MM.1S (cell line): ENCODE results near the gene SS18L1.

Experiments used
- DNase-seq: peaks from one replicate; pipeline ENCODE4 v3.0.0-alpha.2; 2015
- H2AFZ ChIP-seq: fragments of 300-600 bp; sonication (generic); 2 replicates; pipeline ENCODE4 v1.6.0; 2016; ENCODE audit warnings: antibody characterized with exemption, low read length
- H3F3A ChIP-seq: fragments of 300-600 bp; sonication (generic); 2 replicates; pipeline ENCODE4 v1.6.1; 2016; ENCODE audit warnings: mild to moderate bottlenecking, antibody characterized with exemption, low read length, moderate library complexity, mixed read lengths; ENCODE audit not compliant: insufficient read depth
- H3K27ac ChIP-seq: fragments of 300-600 bp; sonication (generic); 2 replicates; pipeline ENCODE4 v1.5.1; 2016; ENCODE audit warnings: mild to moderate bottlenecking, low read length
- H3K27me3 ChIP-seq: fragments of 300-600 bp; sonication (generic); replicated peaks from 2 replicates; pipeline ENCODE4 v1.6.0; 2016; ENCODE audit warnings: low read length; ENCODE audit not compliant: insufficient read depth
- H3K36me3 ChIP-seq: fragments of 300-600 bp; sonication (generic); replicated peaks from 2 replicates; pipeline ENCODE4 v1.6.1; 2016; ENCODE audit warnings: mild to moderate bottlenecking, low read length, mixed read lengths; ENCODE audit not compliant: insufficient read depth
- H3K4me1 ChIP-seq: fragments of 300-600 bp; sonication (generic); 2 replicates; pipeline ENCODE4 v1.6.1; 2016; ENCODE audit warnings: low read length, mixed read lengths
- H3K4me2 ChIP-seq: fragments of 300-600 bp; sonication (generic); 2 replicates; pipeline ENCODE4 v1.6.0; 2016; ENCODE audit warnings: low read depth, low read length
- H3K4me3 ChIP-seq: fragments of 300-600 bp; sonication (generic); 2 replicates; pipeline ENCODE4 v1.5.1; 2016; ENCODE audit warnings: low read length, mixed read lengths
- H3K79me2 ChIP-seq: fragments of 300-600 bp; sonication (generic); 2 replicates; pipeline ENCODE4 v1.6.1; 2016; ENCODE audit warnings: mixed run types, low read length, mixed read lengths
- H3K9ac ChIP-seq: fragments of 300-600 bp; sonication (generic); 2 replicates; pipeline ENCODE4 v1.6.1; 2016; ENCODE audit warnings: low read length, mixed read lengths
- H3K9me2 ChIP-seq: fragments of 300-600 bp; sonication (generic); replicated peaks from 2 replicates; pipeline ENCODE4 v1.6.1; 2016; ENCODE audit warnings: mild to moderate bottlenecking, low read length, mixed read lengths; ENCODE audit not compliant: insufficient read depth
- H3K9me3 ChIP-seq: fragments of 300-600 bp; sonication (generic); replicated peaks from 2 replicates; pipeline ENCODE4 v1.6.1; 2016; ENCODE audit warnings: mild to moderate bottlenecking, low read length, mixed read lengths; ENCODE audit not compliant: insufficient read depth
- H4K20me1 ChIP-seq: fragments of 300-600 bp; sonication (generic); 2 replicates; pipeline ENCODE4 v1.6.1; 2016; ENCODE audit warnings: mild to moderate bottlenecking, low read length, moderate library complexity, mixed read lengths; ENCODE audit not compliant: insufficient read depth
- EZH2 ChIP-seq: fragments of 300-600 bp; sonication (generic); optimal IDR thresholded peaks from 2 replicates; pipeline ENCODE3; 2017; ENCODE audit warnings: low read depth, mild to moderate bottlenecking, antibody characterized with exemption, low read length, mixed read lengths
- EZH2phosphoT487 ChIP-seq: fragments of 300-600 bp; sonication (generic); IDR thresholded peaks from 2 replicates; pipeline ENCODE4 v1.6.1; 2018; ENCODE audit warnings: antibody characterized with exemption, low read length
- TF ChIP-seq, protein P1 (sequence below): fragments of 300-600 bp; sonication (generic); IDR thresholded peaks from 2 replicates; pipeline ENCODE4 v1.5.1; 2016; ENCODE audit warnings: antibody characterized with exemption, low read length, mixed read lengths

The SS18L1 gene

DNA sequence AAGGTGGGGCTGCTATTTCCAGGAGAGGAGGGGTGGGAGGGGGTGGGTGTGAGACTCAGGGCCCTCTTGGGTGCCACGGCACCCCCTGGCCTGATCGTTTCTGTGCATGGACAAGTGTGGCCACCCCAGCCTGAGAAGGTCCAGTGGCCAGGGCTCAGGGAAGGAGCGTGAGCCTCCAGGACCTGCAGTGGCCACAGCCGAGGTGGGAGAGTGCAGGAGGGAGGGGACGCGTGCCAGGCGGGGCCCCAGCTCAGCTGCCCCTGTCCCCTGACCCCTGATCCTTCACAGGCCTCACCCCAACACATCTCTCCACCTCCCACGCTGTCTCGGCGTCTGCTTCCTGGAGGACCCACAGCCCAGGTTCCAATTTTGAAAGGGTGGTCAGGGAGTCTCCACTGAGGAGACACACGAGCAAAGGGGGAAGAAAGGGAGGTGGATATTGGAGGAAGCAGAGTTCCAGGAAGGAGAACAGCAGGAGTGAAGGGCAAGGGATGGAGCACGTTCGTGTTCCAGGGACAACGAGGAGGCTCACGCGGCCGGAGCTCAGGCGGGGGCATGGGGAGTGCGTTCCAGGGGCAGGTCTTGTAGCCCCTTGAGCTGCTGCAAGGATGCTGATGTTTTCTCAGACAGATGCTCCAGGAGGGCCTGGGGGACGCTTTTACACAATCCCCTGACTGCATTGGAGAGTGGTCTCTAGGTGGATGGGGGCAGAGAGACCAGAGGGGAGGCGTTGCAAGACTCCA lies 80.7 kb downstream of the SS18L1 start:
- Histone ChIP-seq H2AFZ (no peak overlapping the region), H3F3A (no peaks in the 10 kb centered on the region), H3K27me3 (peaks cover 87% of the 10 kb centered on the region), H3K9ac (no peak overlapping the region), H3K27ac (no peak overlapping the region), H3K79me2 (no peaks in the 10 kb centered on the region), H3K36me3 (no peaks in the 10 kb centered on the region), H3K4me3 (no peak overlapping the region), H4K20me1 (0 out of 2 replicates have a peak, but pooled peaks cover 3% of the 10 kb centered on the region), H3K9me3 (no peaks in the 10 kb centered on the region), H3K4me1 (no peaks in the 10 kb centered on the region), H3K4me2 (no peak overlapping the region), H3K9me2 (no peaks in the 10 kb centered on the region)
- TF ChIP-seq EZH2phosphoT487: no peak
- TF ChIP-seq, protein P1, sequence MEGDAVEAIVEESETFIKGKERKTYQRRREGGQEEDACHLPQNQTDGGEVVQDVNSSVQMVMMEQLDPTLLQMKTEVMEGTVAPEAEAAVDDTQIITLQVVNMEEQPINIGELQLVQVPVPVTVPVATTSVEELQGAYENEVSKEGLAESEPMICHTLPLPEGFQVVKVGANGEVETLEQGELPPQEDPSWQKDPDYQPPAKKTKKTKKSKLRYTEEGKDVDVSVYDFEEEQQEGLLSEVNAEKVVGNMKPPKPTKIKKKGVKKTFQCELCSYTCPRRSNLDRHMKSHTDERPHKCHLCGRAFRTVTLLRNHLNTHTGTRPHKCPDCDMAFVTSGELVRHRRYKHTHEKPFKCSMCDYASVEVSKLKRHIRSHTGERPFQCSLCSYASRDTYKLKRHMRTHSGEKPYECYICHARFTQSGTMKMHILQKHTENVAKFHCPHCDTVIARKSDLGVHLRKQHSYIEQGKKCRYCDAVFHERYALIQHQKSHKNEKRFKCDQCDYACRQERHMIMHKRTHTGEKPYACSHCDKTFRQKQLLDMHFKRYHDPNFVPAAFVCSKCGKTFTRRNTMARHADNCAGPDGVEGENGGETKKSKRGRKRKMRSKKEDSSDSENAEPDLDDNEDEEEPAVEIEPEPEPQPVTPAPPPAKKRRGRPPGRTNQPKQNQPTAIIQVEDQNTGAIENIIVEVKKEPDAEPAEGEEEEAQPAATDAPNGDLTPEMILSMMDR: no peak
- no peak for DNase-seq

DNA sequence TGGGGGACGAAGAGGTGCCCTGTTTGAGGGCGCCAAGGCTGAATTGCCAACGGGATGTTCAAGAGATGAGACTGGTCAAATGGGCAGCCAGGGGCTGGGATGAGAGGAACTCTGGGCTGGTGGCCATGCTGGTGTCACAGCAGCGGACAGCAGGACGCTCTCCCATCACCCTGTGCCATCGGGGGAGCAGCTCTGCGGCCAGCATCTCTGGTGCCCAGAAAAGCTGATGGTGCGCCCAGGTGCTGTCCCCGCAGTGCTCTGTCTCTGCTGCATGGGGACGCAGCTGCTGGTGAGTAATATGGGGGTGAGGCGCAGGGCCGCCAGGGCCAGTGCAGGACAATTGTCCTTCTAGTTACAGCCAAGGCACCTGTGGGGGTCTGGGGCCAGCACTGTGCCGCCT lies 81.5 kb downstream of the SS18L1 start:
- Histone ChIP-seq H3K4me2 (no peak overlapping the region), H3K27ac (no peak overlapping the region), H3K9ac (no peak overlapping the region), H3K36me3 (no peaks in the 10 kb centered on the region), H3F3A (no peaks in the 10 kb centered on the region), H3K4me3 (no peak overlapping the region), H4K20me1 (no peaks in the 10 kb centered on the region), H3K27me3 (peaks cover 84% of the 10 kb centered on the region), H3K9me2 (no peaks in the 10 kb centered on the region), H3K9me3 (no peaks in the 10 kb centered on the region), H3K4me1 (no peaks in the 10 kb centered on the region), H3K79me2 (no peaks in the 10 kb centered on the region), H2AFZ (no peak overlapping the region)
- no peak for DNase-seq
- TF ChIP-seq EZH2phosphoT487 (no peak), EZH2 (no peak)
- TF ChIP-seq, protein P1: no peak

DNA sequence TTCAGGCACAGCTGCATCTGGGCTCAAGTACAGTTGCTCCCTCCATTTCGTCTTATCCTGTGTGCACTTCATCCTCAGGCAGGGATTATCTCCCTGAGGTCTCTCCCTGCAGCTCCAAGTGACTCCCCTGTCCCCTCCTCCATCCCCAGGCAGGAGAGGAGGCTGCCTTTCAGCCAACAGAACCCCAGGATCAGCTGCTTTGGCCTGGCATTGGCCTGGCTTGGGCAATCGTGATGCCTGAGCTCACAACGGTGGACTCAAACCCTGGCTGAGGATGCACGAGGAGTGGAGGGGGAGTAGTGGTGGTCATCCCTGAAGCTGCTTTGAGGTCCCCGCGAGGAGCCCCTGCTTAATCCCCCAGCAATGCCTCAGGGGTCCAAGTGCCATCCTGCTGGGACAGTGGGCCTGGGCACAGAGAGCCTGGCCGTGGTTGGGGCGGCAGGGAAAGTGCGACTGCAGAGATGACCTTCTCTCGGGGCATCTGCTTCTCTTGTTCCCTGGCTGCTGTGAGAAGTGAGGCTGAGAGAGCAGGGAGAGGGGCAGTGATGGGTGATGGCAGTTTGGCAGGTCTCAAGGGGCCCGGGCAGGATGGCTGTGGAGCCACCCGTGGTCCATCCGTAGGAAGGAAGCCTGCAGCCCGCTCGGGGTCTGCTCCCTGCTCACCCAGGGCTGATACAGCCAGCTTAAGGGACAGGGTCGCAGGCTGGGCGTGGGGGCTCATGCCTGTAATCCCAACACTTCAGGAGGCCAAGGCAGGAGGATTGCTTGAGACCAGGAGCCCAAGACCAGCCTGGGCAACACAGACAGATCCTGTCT lies 82.5 kb downstream of the SS18L1 start:
- H3K36me3 ChIP-seq: no peaks in the 10 kb centered on the region
- H3K27me3 ChIP-seq: peaks cover 83% of the 10 kb centered on the region
- H3K4me2 ChIP-seq: no peak overlapping the region
- H3K9ac ChIP-seq: no peak overlapping the region
- no peak for DNase-seq
- H3K9me3 ChIP-seq: no peaks in the 10 kb centered on the region
- no peak overlapping the region for H3K4me3 ChIP-seq
- H2AFZ ChIP-seq: no peak overlapping the region
- H3K79me2 ChIP-seq: no peaks in the 10 kb centered on the region
- TF ChIP-seq, protein P1: no peak
- TF ChIP-seq EZH2phosphoT487 (no peak), EZH2 (no peak)
- H3K27ac ChIP-seq: no peak overlapping the region
- H4K20me1 ChIP-seq: no peaks in the 10 kb centered on the region
- no peaks in the 10 kb centered on the region for H3K4me1 ChIP-seq
- H3F3A ChIP-seq: no peaks in the 10 kb centered on the region
- H3K9me2 ChIP-seq: no peaks in the 10 kb centered on the region
